ENCODE data around the gene EMP1. TPM values are rescaled to one million over a fixed set of nuclear protein-coding genes. Genes with fewer than 3 reads are reported as not detected.

The EMP1 gene
- polyA plus RNA-seq, 1 donor from 2014 or later, result 0.33 TPM

DNA sequence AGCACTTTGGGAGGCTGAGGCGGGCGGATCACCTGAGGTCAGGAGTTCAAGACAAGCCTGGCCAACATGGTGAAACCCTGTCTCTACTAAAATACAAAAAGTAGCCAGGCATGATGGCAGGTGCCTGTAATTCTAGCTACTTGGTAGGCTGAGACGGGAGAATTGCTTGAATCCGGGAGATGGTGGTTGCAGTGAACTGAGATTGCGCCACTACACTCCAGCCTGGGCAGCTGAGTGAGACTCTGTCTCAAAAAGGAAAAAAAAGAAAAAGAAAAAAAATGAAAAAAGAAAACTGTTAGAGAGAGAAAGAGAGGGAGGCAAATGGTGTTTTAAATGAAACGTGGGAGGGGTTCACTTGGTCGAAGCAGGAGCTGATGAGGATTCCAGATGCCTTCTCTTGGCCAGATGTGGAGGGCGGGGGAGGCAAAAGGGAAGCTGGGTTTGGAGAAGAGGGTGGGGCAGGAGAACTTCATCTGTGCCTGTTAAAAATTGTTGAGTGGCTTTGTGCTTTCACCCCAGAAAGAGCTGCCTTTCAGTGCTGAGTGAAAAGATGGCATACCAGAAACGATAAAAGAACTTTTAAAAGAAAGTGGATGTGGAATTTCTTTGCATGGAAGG lies 1.1 kb downstream of the EMP1 start:
- no peak for TF ChIP-seq EP300 (conservative IDR thresholded peaks at IDR 0.05; ENCODE audit: poor library complexity, severe bottlenecking)
- no peak overlapping the region for H2AFZ ChIP-seq (ENCODE audit: low read depth, low read length)
- H4K20me1 ChIP-seq (ENCODE audit: insufficient read depth), result no peaks in the 10 kb centered on the region
- H3K4me3 ChIP-seq (ENCODE audit: low read length), result no peak overlapping the region
- H3F3A ChIP-seq (ENCODE audit: insufficient read depth, low read length, poor library complexity, severe bottlenecking), result no peaks in the 10 kb centered on the region
- no peak overlapping the region for H3K4me2 ChIP-seq (ENCODE audit: low read length)
- no peaks in the 10 kb centered on the region for H3K9me3 ChIP-seq (ENCODE audit: low read length)
- H3K27ac ChIP-seq (ENCODE audit: low read length), result no peak overlapping the region
- H3K9me2 ChIP-seq (ENCODE audit: insufficient read depth, low read length), result no peaks in the 10 kb centered on the region
- no peaks in the 10 kb centered on the region for H3K27me3 ChIP-seq (ENCODE audit: insufficient read depth, low read depth, low read length)
- H3K36me3 ChIP-seq (ENCODE audit: insufficient read depth, low read length), result no peaks in the 10 kb centered on the region
- no peaks in the 10 kb centered on the region for H3K79me2 ChIP-seq (replicated peaks; ENCODE audit: insufficient read depth, low read length)
- no peak overlapping the region for H3K9ac ChIP-seq (ENCODE audit: low read length)

GRCh38 chr12:13198241-13198640 lies 1.7 kb downstream of the EMP1 start:
- Histone ChIP-seq H3K79me2 (replicated peaks; ENCODE audit: insufficient read depth, low read length) (no peaks in the 10 kb centered on the region), H3K4me2 (ENCODE audit: low read length) (no peak overlapping the region), H3K27ac (ENCODE audit: low read length) (no peak overlapping the region)

More at GRCh38 chr12:13198241-13198640, 1.7 kb downstream of the EMP1 start:
- no peak overlapping the region for H3K4me3 ChIP-seq (ENCODE audit: low read length)
- H3K9ac ChIP-seq (ENCODE audit: low read length), result no peak overlapping the region
- H3K27me3 ChIP-seq (ENCODE audit: insufficient read depth, low read depth, low read length), result no peaks in the 10 kb centered on the region
- H3K9me3 ChIP-seq (ENCODE audit: low read length), result no peaks in the 10 kb centered on the region
- no peak overlapping the region for H2AFZ ChIP-seq (ENCODE audit: low read depth, low read length)
- H4K20me1 ChIP-seq (ENCODE audit: insufficient read depth), result no peaks in the 10 kb centered on the region
- no peaks in the 10 kb centered on the region for H3K9me2 ChIP-seq (ENCODE audit: insufficient read depth, low read length)
- H3F3A ChIP-seq (ENCODE audit: insufficient read depth, low read length, poor library complexity, severe bottlenecking), result no peaks in the 10 kb centered on the region
- TF ChIP-seq EP300 (conservative IDR thresholded peaks at IDR 0.05; ENCODE audit: poor library complexity, severe bottlenecking), result no peak
- TF ChIP-seq, protein P1, sequence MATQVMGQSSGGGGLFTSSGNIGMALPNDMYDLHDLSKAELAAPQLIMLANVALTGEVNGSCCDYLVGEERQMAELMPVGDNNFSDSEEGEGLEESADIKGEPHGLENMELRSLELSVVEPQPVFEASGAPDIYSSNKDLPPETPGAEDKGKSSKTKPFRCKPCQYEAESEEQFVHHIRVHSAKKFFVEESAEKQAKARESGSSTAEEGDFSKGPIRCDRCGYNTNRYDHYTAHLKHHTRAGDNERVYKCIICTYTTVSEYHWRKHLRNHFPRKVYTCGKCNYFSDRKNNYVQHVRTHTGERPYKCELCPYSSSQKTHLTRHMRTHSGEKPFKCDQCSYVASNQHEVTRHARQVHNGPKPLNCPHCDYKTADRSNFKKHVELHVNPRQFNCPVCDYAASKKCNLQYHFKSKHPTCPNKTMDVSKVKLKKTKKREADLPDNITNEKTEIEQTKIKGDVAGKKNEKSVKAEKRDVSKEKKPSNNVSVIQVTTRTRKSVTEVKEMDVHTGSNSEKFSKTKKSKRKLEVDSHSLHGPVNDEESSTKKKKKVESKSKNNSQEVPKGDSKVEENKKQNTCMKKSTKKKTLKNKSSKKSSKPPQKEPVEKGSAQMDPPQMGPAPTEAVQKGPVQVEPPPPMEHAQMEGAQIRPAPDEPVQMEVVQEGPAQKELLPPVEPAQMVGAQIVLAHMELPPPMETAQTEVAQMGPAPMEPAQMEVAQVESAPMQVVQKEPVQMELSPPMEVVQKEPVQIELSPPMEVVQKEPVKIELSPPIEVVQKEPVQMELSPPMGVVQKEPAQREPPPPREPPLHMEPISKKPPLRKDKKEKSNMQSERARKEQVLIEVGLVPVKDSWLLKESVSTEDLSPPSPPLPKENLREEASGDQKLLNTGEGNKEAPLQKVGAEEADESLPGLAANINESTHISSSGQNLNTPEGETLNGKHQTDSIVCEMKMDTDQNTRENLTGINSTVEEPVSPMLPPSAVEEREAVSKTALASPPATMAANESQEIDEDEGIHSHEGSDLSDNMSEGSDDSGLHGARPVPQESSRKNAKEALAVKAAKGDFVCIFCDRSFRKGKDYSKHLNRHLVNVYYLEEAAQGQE (IDR thresholded peaks at IDR 0.05; ENCODE audit: borderline replicate concordance), result no peak
- no peak for TF ChIP-seq MXI1 (conservative IDR thresholded peaks at IDR 0.05; ENCODE audit: poor library complexity, severe bottlenecking)
- TF ChIP-seq, protein P2, sequence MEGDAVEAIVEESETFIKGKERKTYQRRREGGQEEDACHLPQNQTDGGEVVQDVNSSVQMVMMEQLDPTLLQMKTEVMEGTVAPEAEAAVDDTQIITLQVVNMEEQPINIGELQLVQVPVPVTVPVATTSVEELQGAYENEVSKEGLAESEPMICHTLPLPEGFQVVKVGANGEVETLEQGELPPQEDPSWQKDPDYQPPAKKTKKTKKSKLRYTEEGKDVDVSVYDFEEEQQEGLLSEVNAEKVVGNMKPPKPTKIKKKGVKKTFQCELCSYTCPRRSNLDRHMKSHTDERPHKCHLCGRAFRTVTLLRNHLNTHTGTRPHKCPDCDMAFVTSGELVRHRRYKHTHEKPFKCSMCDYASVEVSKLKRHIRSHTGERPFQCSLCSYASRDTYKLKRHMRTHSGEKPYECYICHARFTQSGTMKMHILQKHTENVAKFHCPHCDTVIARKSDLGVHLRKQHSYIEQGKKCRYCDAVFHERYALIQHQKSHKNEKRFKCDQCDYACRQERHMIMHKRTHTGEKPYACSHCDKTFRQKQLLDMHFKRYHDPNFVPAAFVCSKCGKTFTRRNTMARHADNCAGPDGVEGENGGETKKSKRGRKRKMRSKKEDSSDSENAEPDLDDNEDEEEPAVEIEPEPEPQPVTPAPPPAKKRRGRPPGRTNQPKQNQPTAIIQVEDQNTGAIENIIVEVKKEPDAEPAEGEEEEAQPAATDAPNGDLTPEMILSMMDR (IDR thresholded peaks at IDR 0.05; ENCODE audit: poor library complexity, severe bottlenecking), result no peak
- no peak for TF ChIP-seq SMC3 (conservative IDR thresholded peaks at IDR 0.05; ENCODE audit: poor library complexity)
- no peak for TF ChIP-seq POLR2AphosphoS5 (IDR thresholded peaks at IDR 0.05)
- TF ChIP-seq TAF1 (IDR thresholded peaks at IDR 0.05; ENCODE audit: low read depth), result no peak
- no peak for TF ChIP-seq RAD21 (conservative IDR thresholded peaks at IDR 0.05)
- no peak for TF ChIP-seq EZH2 (IDR thresholded peaks at IDR 0.05; ENCODE audit: borderline replicate concordance, insufficient read depth, low read length, poor library complexity, severe bottlenecking)
- H3K36me3 ChIP-seq (ENCODE audit: insufficient read depth, low read length), result no peaks in the 10 kb centered on the region
